HEK293T (cell line): ENCODE data around the gene SYNE2.

Source experiments
- ARNT ChIP-seq: fragments of 450-650 bp; IDR thresholded peaks from 2 replicates; pipeline ENCODE4 v1.6.1; 2017; ENCODE audit warnings: mild to moderate bottlenecking
- BHLHE40 ChIP-seq: fragments of 450-650 bp; IDR thresholded peaks from 2 replicates; pipeline ENCODE4 v1.6.1; 2016; ENCODE audit warnings: mild to moderate bottlenecking, moderate library complexity, borderline replicate concordance
- CTBP1 ChIP-seq: fragments of 450-650 bp; IDR thresholded peaks from 2 replicates; pipeline ENCODE4 v1.6.1; 2016; ENCODE audit warnings: borderline replicate concordance
- ELF4 ChIP-seq: fragments of 450-650 bp; IDR thresholded peaks from 2 replicates; pipeline ENCODE4 v1.6.1; 2017; ENCODE audit warnings: antibody characterized with exemption
- FOXK2 ChIP-seq: fragments of 450-650 bp; IDR thresholded peaks from 2 replicates; pipeline ENCODE4 v1.6.1; 2016; ENCODE audit warnings: mild to moderate bottlenecking
- FOXM1 ChIP-seq: fragments of 450-650 bp; IDR thresholded peaks from 2 replicates; pipeline ENCODE4 v1.6.1; 2017; ENCODE audit warnings: mild to moderate bottlenecking, borderline replicate concordance
- HDGF ChIP-seq: fragments of 450-650 bp; IDR thresholded peaks from 2 replicates; pipeline ENCODE4 v1.6.1; 2017; ENCODE audit warnings: antibody characterized with exemption, borderline replicate concordance
- L3MBTL2 ChIP-seq: fragments of 450-650 bp; conservative IDR thresholded peaks from 2 replicates; pipeline ENCODE4 v1.6.1; 2016; ENCODE audit warnings: mild to moderate bottlenecking
- LEF1 ChIP-seq: fragments of 450-650 bp; IDR thresholded peaks from 2 replicates; pipeline ENCODE4 v1.6.1; 2017; ENCODE audit warnings: mild to moderate bottlenecking, borderline replicate concordance
- NFRKB ChIP-seq: fragments of 450-650 bp; IDR thresholded peaks from 2 replicates; pipeline ENCODE4 v1.6.1; 2016; ENCODE audit warnings: mild to moderate bottlenecking, moderate library complexity
- SP1 ChIP-seq: fragments of 450-650 bp; IDR thresholded peaks from 2 replicates; pipeline ENCODE4 v1.6.1; 2017
- TARDBP ChIP-seq: fragments of 450-650 bp; IDR thresholded peaks from 2 replicates; pipeline ENCODE4 v1.6.1; 2016
- TF ChIP-seq, protein P1 (sequence below): fragments of 450-650 bp; IDR thresholded peaks from 2 replicates; pipeline ENCODE4 v1.6.1; 2016

- TF ChIP-seq FOXM1 (no peak), SP1 (no peak), BHLHE40 (no peak), HDGF (no peak), ARNT (no peak), NFRKB (no peak), CTBP1 (no peak), L3MBTL2 (no peak), TARDBP (no peak), FOXK2 (no peak), LEF1 (no peak), ELF4 (no peak)
- TF ChIP-seq, protein P1, sequence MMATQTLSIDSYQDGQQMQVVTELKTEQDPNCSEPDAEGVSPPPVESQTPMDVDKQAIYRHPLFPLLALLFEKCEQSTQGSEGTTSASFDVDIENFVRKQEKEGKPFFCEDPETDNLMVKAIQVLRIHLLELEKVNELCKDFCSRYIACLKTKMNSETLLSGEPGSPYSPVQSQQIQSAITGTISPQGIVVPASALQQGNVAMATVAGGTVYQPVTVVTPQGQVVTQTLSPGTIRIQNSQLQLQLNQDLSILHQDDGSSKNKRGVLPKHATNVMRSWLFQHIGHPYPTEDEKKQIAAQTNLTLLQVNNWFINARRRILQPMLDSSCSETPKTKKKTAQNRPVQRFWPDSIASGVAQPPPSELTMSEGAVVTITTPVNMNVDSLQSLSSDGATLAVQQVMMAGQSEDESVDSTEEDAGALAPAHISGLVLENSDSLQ: no peak
Observed at GRCh38 chr14:64088647-64088964, 235.8 kb downstream of the SYNE2 start.
